Chondrocyte (in vitro differentiated cells): ENCODE measurements around the gene PALLD. TPM values are rescaled to one million over a fixed set of nuclear protein-coding genes. Genes with fewer than 3 reads are reported as not detected.

ENCODE experiments used
- DNase-seq: peaks from one replicate; pipeline ENCODE4 v3.0.0; 2021; ENCODE audit warnings: mixed read lengths, low spot score
- H3K27ac Mint-ChIP-seq: one replicate; pipeline ENCODE4 v1.8.0; 2021; ENCODE audit warnings: mild to moderate bottlenecking, moderate library complexity, mixed read lengths; ENCODE audit not compliant: unreplicated experiment
- H3K27me3 Mint-ChIP-seq: 2 replicates; pipeline ENCODE4 v1.8.0; 2021; ENCODE audit warnings: low read depth, mixed read lengths
- H3K36me3 Mint-ChIP-seq: 2 replicates; pipeline ENCODE4 v1.8.0; 2021; ENCODE audit warnings: low read depth, mixed read lengths
- H3K4me1 Mint-ChIP-seq: 2 replicates; pipeline ENCODE4 v1.8.0; 2021; ENCODE audit warnings: low read depth, mild to moderate bottlenecking, mixed read lengths
- H3K4me3 Mint-ChIP-seq: one replicate; pipeline ENCODE4 v1.8.0; 2021; ENCODE audit warnings: mild to moderate bottlenecking, moderate library complexity, mixed read lengths; ENCODE audit not compliant: unreplicated experiment
- H3K9me3 Mint-ChIP-seq: 2 replicates; pipeline ENCODE4 v1.8.0; 2021; ENCODE audit warnings: low read depth, mixed read lengths
- total RNA-seq: library from RNA; stranded (reverse); gene quantifications from 3 replicates; pipeline ENCODE4 v1.2.1, GENCODE V29; 2021
- TF ChIP-seq, protein P1 (sequence below): fragments of 200-600 bp; sonication (generic); IDR thresholded peaks from 2 replicates; pipeline ENCODE4 v1.5.0; 2021; ENCODE audit warnings: antibody characterized with exemption, mild to moderate bottlenecking, moderate library complexity

The PALLD gene
- total RNA-seq, 1 donor from 2014 or later = 900 TPM

- Mint-ChIP-seq H3K4me3 (peak overlapping the region; percentile 89), H3K36me3 (peaks cover 27% of the 10 kb centered on the region), H3K9me3 (no peaks in the 10 kb centered on the region), H3K4me1 (peaks cover 62% of the 10 kb centered on the region), H3K27ac (peak overlapping the region; percentile 94), H3K27me3 (no peaks in the 10 kb centered on the region)
- TF ChIP-seq, protein P1, sequence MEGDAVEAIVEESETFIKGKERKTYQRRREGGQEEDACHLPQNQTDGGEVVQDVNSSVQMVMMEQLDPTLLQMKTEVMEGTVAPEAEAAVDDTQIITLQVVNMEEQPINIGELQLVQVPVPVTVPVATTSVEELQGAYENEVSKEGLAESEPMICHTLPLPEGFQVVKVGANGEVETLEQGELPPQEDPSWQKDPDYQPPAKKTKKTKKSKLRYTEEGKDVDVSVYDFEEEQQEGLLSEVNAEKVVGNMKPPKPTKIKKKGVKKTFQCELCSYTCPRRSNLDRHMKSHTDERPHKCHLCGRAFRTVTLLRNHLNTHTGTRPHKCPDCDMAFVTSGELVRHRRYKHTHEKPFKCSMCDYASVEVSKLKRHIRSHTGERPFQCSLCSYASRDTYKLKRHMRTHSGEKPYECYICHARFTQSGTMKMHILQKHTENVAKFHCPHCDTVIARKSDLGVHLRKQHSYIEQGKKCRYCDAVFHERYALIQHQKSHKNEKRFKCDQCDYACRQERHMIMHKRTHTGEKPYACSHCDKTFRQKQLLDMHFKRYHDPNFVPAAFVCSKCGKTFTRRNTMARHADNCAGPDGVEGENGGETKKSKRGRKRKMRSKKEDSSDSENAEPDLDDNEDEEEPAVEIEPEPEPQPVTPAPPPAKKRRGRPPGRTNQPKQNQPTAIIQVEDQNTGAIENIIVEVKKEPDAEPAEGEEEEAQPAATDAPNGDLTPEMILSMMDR = no peak
- DNase-seq = no peak
Measured at GRCh38 chr4:168831585-168831918, 334.7 kb downstream of the PALLD start.

- peak; percentile 92 for DNase-seq
- no peaks in the 10 kb centered on the region for H3K9me3 Mint-ChIP-seq
- H3K27ac Mint-ChIP-seq = peak overlapping the region; percentile 94
- H3K4me1 Mint-ChIP-seq = peaks cover 62% of the 10 kb centered on the region
- H3K4me3 Mint-ChIP-seq = peak overlapping the region; percentile 89
- TF ChIP-seq, protein P1 = no peak
- H3K27me3 Mint-ChIP-seq = no peaks in the 10 kb centered on the region
- peaks cover 25% of the 10 kb centered on the region for H3K36me3 Mint-ChIP-seq
Measured at GRCh38 chr4:168831919-168832762, 335.3 kb downstream of the PALLD start.

GRCh38 chr4:168832763-168833575, 336.1 kb downstream of the PALLD start:
- DNase-seq = no peak
- TF ChIP-seq, protein P1 = peak; percentile 67
- peaks cover 31% of the 10 kb centered on the region for H3K36me3 Mint-ChIP-seq
- peaks cover 69% of the 10 kb centered on the region for H3K4me1 Mint-ChIP-seq
- no peaks in the 10 kb centered on the region for H3K27me3 Mint-ChIP-seq
- peak overlapping the region; percentile 89 for H3K4me3 Mint-ChIP-seq
- H3K27ac Mint-ChIP-seq = peak overlapping the region; percentile 94
- no peaks in the 10 kb centered on the region for H3K9me3 Mint-ChIP-seq

- DNase-seq = no peak
- H3K36me3 Mint-ChIP-seq = peaks cover 33% of the 10 kb centered on the region
- peak overlapping the region; percentile 94 for H3K27ac Mint-ChIP-seq
- H3K4me3 Mint-ChIP-seq = peak overlapping the region; percentile 89
- TF ChIP-seq, protein P1 = no peak
- no peaks in the 10 kb centered on the region for H3K27me3 Mint-ChIP-seq
- H3K9me3 Mint-ChIP-seq = no peaks in the 10 kb centered on the region
- H3K4me1 Mint-ChIP-seq = peaks cover 78% of the 10 kb centered on the region
Measured at GRCh38 chr4:168833881-168834280, 337.0 kb downstream of the PALLD start.

- no peak for DNase-seq
- Mint-ChIP-seq H3K36me3 (peaks cover 25% of the 10 kb centered on the region), H3K4me3 (peak overlapping the region; percentile 89), H3K4me1 (peaks cover 86% of the 10 kb centered on the region), H3K27ac (peak overlapping the region; percentile 94), H3K27me3 (no peaks in the 10 kb centered on the region), H3K9me3 (no peaks in the 10 kb centered on the region)
- TF ChIP-seq, protein P1 = no peak
Measured at GRCh38 chr4:168835880-168836454, 339.1 kb downstream of the PALLD start.
